Fibroblast of skin of right biceps (primary cell): Measurements from ENCODE around the gene PRKACA.
A peak's percentile ranks its signal among the peaks of the same experiment; 100 is the strongest.

ENCODE experiments used
- DNase-seq: peaks from one replicate; pipeline ENCODE4 v3.0.0-alpha.2; 2013

PRKACA gene

GRCh38 chr19:14117668-14118164 is at the start of gene PRKACA:
PRKACA (minus strand) TSS chr19:14117762; CDS start chr19:14117547, 215 bp downstream.
- DNase-seq, result peak; percentile 99

- DNase-seq, result no peak
Measured at GRCh38 chr19:14166999-14167575, 49.5 kb upstream of the PRKACA start.

DNA sequence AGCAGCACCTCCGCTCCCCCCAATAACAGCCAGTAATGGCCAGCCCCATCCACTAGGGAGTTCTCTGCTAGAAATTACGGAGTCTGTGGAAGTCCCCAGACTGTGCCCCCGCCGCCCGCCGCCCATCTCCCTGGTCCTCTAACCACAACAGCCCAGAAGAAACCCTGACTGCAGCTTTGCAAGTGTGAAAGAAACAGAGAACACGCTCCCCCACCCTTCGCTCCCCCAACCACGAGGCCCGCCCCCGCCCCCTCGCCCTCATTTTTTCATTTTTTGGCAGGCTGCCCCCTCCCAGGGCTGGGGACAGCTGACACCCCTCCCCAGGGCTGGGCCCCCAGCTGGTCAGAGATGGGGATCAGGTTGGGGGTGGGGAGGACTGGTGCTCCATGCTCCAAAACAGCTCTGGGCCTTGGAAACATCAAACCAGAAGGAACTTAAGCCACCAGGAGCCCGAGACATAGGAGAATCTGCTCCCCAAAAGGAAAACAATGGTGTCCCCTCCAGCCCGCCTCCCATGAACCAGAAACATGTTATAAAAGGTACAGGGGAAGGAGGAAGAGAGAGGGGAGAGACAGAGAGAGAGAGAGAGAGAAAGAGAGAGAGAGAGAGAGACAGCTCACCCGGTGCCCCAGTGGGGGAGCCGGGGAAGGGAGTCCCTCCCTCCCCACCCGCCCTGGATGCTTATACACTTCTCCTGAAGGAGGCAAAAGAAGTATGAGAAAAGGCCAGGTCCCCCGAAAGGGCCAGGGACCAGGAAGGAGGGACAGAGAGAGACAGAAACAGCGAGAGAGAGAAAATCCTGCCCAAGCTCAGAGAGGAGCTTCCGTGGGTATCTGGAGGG is 48.6 kb upstream of the PRKACA start:
- DNase-seq, result no peak

GRCh38 chr19:14164724-14165493 is 47.3 kb upstream of the PRKACA start:
- DNase-seq, result no peak

GRCh38 chr19:14164082-14164481 is 46.5 kb upstream of the PRKACA start:
- no peak for DNase-seq

DNA sequence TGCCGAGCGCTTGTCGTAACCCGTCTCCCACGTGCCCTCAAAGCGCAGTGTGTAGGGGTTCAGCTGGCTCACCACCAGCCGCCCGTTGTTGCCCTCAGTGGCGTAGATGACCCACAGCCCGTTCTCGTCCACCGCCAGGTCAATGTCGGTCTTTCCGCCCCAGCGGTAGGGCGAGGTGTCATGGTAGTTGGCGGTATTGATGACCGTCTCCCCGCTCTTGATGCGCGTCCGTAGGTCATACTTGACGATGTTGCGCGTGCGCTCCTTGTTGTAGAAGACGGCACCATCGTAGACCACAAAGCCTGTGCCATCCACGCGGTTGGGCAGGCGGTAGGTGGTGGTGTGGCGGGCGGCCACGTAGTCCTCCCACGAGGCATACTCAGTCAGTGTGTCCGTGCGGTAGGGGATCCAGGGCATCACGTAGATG is 45.3 kb upstream of the PRKACA start:
- DNase-seq, result no peak

- no peak for DNase-seq
Measured at GRCh38 chr19:14161305-14161704, 43.7 kb upstream of the PRKACA start.

- no peak for DNase-seq
Measured at GRCh38 chr19:14160017-14160703, 42.6 kb upstream of the PRKACA start.

- DNase-seq, result no peak
Measured at GRCh38 chr19:14159059-14159458, 41.5 kb upstream of the PRKACA start.

DNA sequence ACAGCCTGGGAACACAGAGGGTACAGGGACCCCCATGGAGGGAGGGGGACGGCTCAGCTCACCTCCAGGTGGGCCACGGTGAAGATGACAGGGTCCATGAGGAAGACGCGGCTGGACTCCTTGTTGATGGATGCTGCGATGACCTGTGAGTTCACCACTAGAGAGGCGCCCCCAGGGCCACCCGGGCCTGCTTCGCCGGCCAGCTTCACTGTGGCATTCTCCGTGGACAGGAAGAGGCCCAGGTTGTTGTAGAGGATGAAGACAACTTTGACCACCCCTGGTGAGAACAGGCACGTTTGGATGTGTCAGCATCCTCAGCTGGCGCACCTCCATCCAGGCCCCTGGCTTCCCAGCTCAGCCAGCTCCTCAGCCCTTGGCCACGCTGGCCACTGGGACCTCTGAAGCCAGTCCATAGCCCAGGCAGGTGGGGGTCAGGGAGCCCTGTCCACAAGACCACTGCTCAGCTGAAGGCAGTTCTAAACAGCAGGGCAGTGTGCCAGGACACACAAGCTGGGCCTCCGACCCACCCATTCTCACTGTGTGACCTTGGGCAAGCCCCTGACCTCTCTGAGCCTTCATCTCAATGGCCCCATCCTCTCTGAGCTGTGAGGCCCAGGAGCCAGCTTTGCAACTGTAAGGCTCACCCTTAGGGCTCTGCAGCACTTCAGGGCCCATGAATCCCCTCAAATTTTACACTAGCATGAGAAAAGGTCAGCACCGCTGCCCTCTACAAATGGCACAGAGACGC is 40.9 kb upstream of the PRKACA start:
- DNase-seq, result no peak

GRCh38 chr19:14156971-14157717 is 39.6 kb upstream of the PRKACA start:
- no peak for DNase-seq

DNA sequence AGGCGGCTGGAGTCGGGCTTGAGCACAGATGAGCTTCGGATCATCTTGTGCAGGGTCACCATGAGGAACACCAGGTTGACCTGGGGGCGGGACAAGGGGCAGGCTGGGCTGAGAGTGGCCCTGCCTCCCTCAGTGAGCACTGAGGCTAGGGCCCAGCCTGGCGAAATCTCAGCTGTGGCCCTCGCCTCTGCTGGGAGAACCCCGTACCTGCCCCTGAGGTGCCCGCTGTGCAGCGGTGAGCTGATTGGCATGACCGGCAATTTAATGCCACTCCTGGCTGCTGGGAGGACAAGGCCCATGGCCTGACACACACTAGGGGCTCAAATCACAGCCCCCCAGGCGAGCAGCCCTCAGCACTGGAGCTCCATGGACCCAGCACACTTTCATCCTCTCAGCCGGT is 38.6 kb upstream of the PRKACA start:
- DNase-seq, result no peak

DNA sequence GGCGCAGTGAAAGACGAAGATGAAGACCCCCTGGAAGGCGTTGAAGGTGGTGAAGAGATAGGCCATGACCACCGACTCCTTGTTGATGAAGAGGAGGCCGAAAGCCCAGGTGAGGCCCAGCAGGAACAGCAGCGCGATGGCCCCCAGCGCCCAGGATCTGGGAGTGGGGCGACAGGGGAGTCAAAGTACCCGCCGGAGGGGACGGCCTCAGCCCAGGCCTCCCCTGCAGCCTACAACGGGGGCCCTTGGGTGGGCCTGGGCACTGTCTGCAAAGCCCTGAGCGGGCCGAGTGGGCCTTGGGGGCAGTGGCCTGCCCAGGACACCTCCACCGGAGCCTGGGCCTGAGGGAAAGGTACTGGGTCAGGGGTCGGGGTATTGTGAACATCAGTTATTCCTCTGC is 37.8 kb upstream of the PRKACA start:
- DNase-seq, result no peak

GRCh38 chr19:14152713-14153112 is 35.2 kb upstream of the PRKACA start:
- DNase-seq, result no peak

GRCh38 chr19:14150770-14151661 is 33.5 kb upstream of the PRKACA start:
- no peak for DNase-seq

DNA sequence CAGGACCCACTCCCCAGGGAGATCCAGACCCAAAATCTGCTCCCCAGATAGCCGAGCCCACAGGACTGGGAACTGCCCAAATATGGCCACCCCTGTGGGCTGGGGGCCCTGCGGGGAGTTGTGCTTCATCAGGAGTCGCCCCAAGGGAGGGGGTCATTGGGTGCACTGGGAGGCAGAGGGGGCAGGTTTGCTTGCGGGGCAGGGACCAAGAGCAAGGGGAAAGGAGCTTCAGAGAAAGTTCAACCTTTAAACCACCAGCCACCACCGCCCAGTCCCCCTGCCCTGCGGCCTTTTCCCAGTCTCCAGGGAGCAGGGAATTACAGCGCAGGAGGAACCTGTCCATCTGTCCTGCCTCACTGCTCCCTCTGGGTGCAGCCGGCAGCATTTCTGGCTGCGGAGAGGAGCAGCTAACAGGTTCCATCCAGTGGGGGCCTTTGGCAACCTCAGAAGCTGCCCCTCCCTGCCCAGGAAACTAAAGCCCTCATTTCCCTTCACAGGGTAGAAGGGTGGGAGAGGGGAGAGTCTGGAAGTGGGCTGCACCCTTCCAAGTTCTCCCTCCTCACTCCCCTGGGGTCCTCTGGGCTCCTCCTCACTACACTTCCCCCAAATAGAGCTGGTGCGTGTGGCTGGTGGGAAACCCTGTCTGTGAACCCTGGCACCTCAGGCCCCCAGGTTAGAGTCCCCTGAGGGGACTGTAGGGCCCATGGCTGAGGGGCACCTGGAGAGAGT is 32.6 kb upstream of the PRKACA start:
- no peak for DNase-seq

GRCh38 chr19:14149509-14149994 is 32.0 kb upstream of the PRKACA start:
- peak; percentile 41 for DNase-seq

DNA sequence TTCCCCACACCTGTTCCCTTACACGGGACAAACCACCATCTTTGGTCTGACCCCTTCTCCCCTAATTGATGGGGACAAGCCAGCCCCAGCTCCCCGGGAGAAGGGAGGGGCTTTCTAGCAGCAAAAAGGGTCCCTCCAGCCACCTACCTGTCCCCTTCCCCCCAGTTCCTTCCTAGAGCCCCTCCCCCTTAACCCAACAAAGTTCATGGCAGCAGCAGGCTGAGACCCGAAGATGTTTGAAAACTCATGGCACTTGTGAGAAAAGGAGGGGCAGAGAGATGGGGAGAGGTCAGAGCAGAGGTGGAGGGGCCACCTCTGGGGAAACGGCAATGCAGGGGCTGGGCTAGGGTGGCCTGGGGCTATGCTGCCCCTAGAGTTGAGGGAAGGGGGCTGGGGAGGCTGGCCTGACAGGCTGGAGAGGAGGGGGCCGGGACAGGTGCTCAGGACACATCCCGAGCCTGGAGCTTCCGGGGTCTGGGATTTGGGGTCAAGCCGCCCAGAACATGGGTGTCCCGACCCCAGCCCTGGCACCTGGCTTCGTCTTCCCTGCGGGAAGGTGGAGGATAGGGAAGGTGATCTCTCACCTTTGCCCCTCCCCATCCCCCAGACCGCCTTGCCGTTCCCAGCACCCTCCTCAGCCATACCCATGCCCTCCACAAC is 31.3 kb upstream of the PRKACA start:
- DNase-seq, result no peak
